Liver (tissue), 9 donors: ENCODE measurements around the gene CNKSR3. TPM values are rescaled to one million over a fixed set of nuclear protein-coding genes. Genes with fewer than 3 reads are reported as not detected.

Experiments
- DNase-seq: peaks from one replicate; pipeline ENCODE4 v3.0.0-alpha.2; 2017; ENCODE audit warnings: low spot score
- H3K27ac ChIP-seq, 2 donors: one replicate each; pipeline ENCODE4 v1.7.0; 2013; ENCODE audit warnings: inconsistent platforms in 2 of 2, low read length in 2 of 2, control low read depth in 1 of 2, low read depth in 1 of 2, mild to moderate bottlenecking in 1 of 2
- H3K27me3 ChIP-seq, 4 donors: one replicate each; pipeline versions ENCODE4 v1.6.1 to v1.7.0; 2013; ENCODE audit warnings: low read length in 3 of 4, inconsistent platforms in 1 of 4, mild to moderate bottlenecking in 1 of 4, moderate library complexity in 1 of 4; ENCODE audit not compliant: control insufficient read depth in 4 of 4, insufficient read depth in 4 of 4
- H3K36me3 ChIP-seq, 4 donors: one replicate each; pipeline versions ENCODE4 v1.6.1 to v1.7.0; 2013; ENCODE audit warnings: low read length in 3 of 4, mild to moderate bottlenecking in 3 of 4, low read depth in 1 of 4, moderate library complexity in 1 of 4; ENCODE audit not compliant: control insufficient read depth in 4 of 4, insufficient read depth in 3 of 4
- H3K4me1 ChIP-seq, 4 donors: one replicate each; pipeline versions ENCODE4 v1.6.1 to v1.7.0; 2013; ENCODE audit warnings: low read length in 3 of 4, mild to moderate bottlenecking in 3 of 4, moderate library complexity in 1 of 4; ENCODE audit not compliant: control insufficient read depth in 4 of 4, insufficient read depth in 4 of 4
- H3K4me3 ChIP-seq, 3 donors: one replicate each; pipeline versions ENCODE4 v1.6.1 to v1.7.0; 2013; ENCODE audit warnings: low read length in 3 of 3, control low read depth in 1 of 3, low read depth in 1 of 3, mild to moderate bottlenecking in 1 of 3
- H3K9ac ChIP-seq, 2 donors: one replicate each; pipeline ENCODE4 v1.7.0; 2013; ENCODE audit warnings: low read length in 2 of 2, mild to moderate bottlenecking in 2 of 2, moderate library complexity in 2 of 2, control low read depth in 1 of 2, low read depth in 1 of 2
- H3K9me3 ChIP-seq, 4 donors: one replicate each; pipeline versions ENCODE4 v1.6.1 to v1.7.0; 2013; ENCODE audit warnings: low read length in 3 of 4; ENCODE audit not compliant: control insufficient read depth in 4 of 4
- EGR1 ChIP-seq, 2 donors: IDR thresholded peaks; 2 replicates each; pipeline ENCODE4 v1.6.1; 2016 to 2018; ENCODE audit warnings: antibody characterized with exemption in 2 of 2, low read depth in 2 of 2
- FOXA1 ChIP-seq: IDR thresholded peaks from 2 replicates; pipeline ENCODE4 v1.6.1; 2016; ENCODE audit warnings: antibody characterized with exemption
- FOXA2 ChIP-seq: IDR thresholded peaks from 2 replicates; pipeline ENCODE4 v1.6.1; 2016; ENCODE audit warnings: antibody characterized with exemption
- GABPA ChIP-seq, 2 donors: IDR thresholded peaks in 1 of 2; conservative IDR thresholded peaks in 1 of 2; 2 replicates each; pipeline ENCODE4 v1.6.1; 2016; ENCODE audit warnings: antibody characterized with exemption in 2 of 2, mild to moderate bottlenecking in 1 of 2, moderate library complexity in 1 of 2
- HNF4A ChIP-seq, 2 donors: conservative IDR thresholded peaks; 2 replicates each; pipeline ENCODE4 v1.6.1; 2016; ENCODE audit warnings: antibody characterized with exemption in 2 of 2, mild to moderate bottlenecking in 2 of 2
- HNF4G ChIP-seq: IDR thresholded peaks from 2 replicates; pipeline ENCODE4 v1.6.1; 2016; ENCODE audit warnings: antibody characterized with exemption
- JUND ChIP-seq, 2 donors: IDR thresholded peaks; 2 replicates each; pipeline ENCODE4 v1.6.1; 2016; ENCODE audit warnings: antibody characterized with exemption in 2 of 2
- NR2F2 ChIP-seq: IDR thresholded peaks from 2 replicates; pipeline ENCODE4 v1.6.1; 2016; ENCODE audit warnings: antibody characterized with exemption
- RAD21 ChIP-seq, 2 donors: IDR thresholded peaks; 2 replicates each; pipeline ENCODE4 v1.6.1; 2016; ENCODE audit warnings: antibody characterized with exemption in 2 of 2, mild to moderate bottlenecking in 2 of 2
- RXRA ChIP-seq, 2 donors: IDR thresholded peaks; 2 replicates each; pipeline ENCODE4 v1.6.1; 2017 to 2018; ENCODE audit warnings: antibody characterized with exemption in 2 of 2, mild to moderate bottlenecking in 1 of 2
- SP1 ChIP-seq: IDR thresholded peaks from 2 replicates; pipeline ENCODE4 v1.6.1; 2018; ENCODE audit warnings: antibody characterized with exemption, mild to moderate bottlenecking
- TAF1 ChIP-seq: conservative IDR thresholded peaks from 2 replicates; pipeline ENCODE4 v1.6.1; 2016; ENCODE audit warnings: antibody characterized with exemption, mild to moderate bottlenecking
- YY1 ChIP-seq: IDR thresholded peaks from 2 replicates; pipeline ENCODE4 v1.6.1; 2016; ENCODE audit warnings: antibody characterized with exemption, mild to moderate bottlenecking
- WGBS: extraction: QIAGEN DNeasy Blood & Tissue Kit; methylation state at CpG from one replicate; pipeline ENCODE4 v1.1.7; 2013; 5-methylcytosine and 5-hydroxymethylcytosine counted together
- polyA plus RNA-seq, 2 donors: library from polyadenylated mRNA; stranded (reverse) in 1 of 2; unstranded in 1 of 2; fragments of 200-250 nt in 1 of 2; fragments of >200 nt in 1 of 2; fragmentation: Nextera tagmentation in 1 of 2; extraction: Ambion mirVana in 1 of 2; gene quantifications; one replicate each; pipeline versions ENCODE4 v1.2.1 to v1.2.3, GENCODE V29; 2013 to 2015
- total RNA-seq, 2 donors: library from RNA; depleted of rRNA; stranded (reverse); fragments of >200 nt; gene quantifications; one replicate each; pipeline ENCODE4 v1.2.3, GENCODE V29; 2014
- TF ChIP-seq, protein P1 (sequence below): IDR thresholded peaks from 2 replicates; pipeline ENCODE4 v1.6.1; 2016; ENCODE audit warnings: antibody characterized with exemption
- TF ChIP-seq, protein P2 (sequence below): IDR thresholded peaks from 2 replicates; pipeline ENCODE4 v1.6.1; 2016; ENCODE audit warnings: antibody characterized with exemption
- TF ChIP-seq, protein P3 (sequence below): IDR thresholded peaks from 2 replicates; pipeline ENCODE4 v1.6.1; 2016; ENCODE audit warnings: antibody characterized with exemption, mild to moderate bottlenecking
- TF ChIP-seq, protein P4 (sequence below): IDR thresholded peaks from 2 replicates; pipeline ENCODE4 v1.6.1; 2016; ENCODE audit warnings: antibody characterized with exemption
- TF ChIP-seq, protein P5 (sequence below): fragments of 150-350 bp; IDR thresholded peaks from 2 replicates; pipeline ENCODE4 v1.5.1; 2017; ENCODE audit warnings: improper control_type of control experiment, low read depth, low read length; ENCODE audit not compliant: missing input control
- donor health status: healthy.
- donor health status: healthy.
- donor health status: healthy.
- donor health status: healthy.
- donor health status: healthy.

Gene CNKSR3
- total and polyA plus RNA-seq, 4 donors, result 6.4 to 22.7 (median 15.0) TPM

DNA sequence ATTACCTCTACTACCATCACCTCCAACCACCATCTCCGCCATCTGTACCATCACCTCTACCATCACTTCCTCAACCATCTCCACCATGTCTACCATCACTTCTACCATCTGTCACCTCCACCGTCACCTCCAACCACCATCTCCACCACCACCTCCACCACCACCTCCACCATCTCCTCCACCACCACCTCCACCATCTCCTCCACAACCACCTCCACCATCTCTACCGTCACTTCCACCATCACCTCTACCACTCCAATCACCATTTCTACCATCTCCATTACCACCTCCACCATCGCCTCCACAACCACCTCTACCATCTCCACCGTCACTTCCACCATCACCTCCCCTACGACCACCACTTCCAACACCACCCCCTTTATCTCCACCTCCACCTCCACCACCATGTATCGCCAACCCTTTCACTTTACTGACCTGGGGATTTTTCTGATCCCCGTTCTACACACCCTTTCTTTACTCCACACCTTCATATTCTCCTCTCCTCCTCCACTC lies 156.2 kb downstream of the CNKSR3 start:
- 92% methylated on average over 8 of the region's 8 CpGs for WGBS
- no peaks in the 10 kb centered on the region for H3K4me1 ChIP-seq
- H3K9ac ChIP-seq, result no peak overlapping the region
- no peaks in the 10 kb centered on the region for H3K9me3 ChIP-seq
- H3K27me3 ChIP-seq, result no peaks in the 10 kb centered on the region
- H3K4me3 ChIP-seq, result no peak overlapping the region
- no peaks in the 10 kb centered on the region for H3K36me3 ChIP-seq
- H3K27ac ChIP-seq, result peak overlapping the region in 1 of 2 donors; percentile 15
- DNase-seq, result no peak
- no peak for TF ChIP-seq FOXA1
- no peak for TF ChIP-seq HNF4A (conservative IDR thresholded peaks at IDR 0.05)
- no peak for TF ChIP-seq SP1
- TF ChIP-seq, protein P1, sequence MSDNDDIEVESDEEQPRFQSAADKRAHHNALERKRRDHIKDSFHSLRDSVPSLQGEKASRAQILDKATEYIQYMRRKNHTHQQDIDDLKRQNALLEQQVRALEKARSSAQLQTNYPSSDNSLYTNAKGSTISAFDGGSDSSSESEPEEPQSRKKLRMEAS, result no peak
- TF ChIP-seq FOXA2, result no peak
- no peak for TF ChIP-seq JUND (IDR thresholded peaks at IDR 0.05)
- TF ChIP-seq, protein P2, sequence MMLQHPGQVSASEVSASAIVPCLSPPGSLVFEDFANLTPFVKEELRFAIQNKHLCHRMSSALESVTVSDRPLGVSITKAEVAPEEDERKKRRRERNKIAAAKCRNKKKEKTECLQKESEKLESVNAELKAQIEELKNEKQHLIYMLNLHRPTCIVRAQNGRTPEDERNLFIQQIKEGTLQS, result no peak
- TF ChIP-seq HNF4G, result no peak
- TF ChIP-seq GABPA (IDR thresholded peaks at IDR 0.05 in 1 of 2, conservative IDR thresholded peaks at IDR 0.05 in 1 of 2), result no peak
- no peak for TF ChIP-seq YY1
- no peak for TF ChIP-seq EGR1 (IDR thresholded peaks at IDR 0.05; ENCODE audit: low read depth in 2 of 2)
- TF ChIP-seq RXRA (IDR thresholded peaks at IDR 0.05), result no peak
- TF ChIP-seq, protein P3, sequence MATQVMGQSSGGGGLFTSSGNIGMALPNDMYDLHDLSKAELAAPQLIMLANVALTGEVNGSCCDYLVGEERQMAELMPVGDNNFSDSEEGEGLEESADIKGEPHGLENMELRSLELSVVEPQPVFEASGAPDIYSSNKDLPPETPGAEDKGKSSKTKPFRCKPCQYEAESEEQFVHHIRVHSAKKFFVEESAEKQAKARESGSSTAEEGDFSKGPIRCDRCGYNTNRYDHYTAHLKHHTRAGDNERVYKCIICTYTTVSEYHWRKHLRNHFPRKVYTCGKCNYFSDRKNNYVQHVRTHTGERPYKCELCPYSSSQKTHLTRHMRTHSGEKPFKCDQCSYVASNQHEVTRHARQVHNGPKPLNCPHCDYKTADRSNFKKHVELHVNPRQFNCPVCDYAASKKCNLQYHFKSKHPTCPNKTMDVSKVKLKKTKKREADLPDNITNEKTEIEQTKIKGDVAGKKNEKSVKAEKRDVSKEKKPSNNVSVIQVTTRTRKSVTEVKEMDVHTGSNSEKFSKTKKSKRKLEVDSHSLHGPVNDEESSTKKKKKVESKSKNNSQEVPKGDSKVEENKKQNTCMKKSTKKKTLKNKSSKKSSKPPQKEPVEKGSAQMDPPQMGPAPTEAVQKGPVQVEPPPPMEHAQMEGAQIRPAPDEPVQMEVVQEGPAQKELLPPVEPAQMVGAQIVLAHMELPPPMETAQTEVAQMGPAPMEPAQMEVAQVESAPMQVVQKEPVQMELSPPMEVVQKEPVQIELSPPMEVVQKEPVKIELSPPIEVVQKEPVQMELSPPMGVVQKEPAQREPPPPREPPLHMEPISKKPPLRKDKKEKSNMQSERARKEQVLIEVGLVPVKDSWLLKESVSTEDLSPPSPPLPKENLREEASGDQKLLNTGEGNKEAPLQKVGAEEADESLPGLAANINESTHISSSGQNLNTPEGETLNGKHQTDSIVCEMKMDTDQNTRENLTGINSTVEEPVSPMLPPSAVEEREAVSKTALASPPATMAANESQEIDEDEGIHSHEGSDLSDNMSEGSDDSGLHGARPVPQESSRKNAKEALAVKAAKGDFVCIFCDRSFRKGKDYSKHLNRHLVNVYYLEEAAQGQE, result no peak
- TF ChIP-seq, protein P4, sequence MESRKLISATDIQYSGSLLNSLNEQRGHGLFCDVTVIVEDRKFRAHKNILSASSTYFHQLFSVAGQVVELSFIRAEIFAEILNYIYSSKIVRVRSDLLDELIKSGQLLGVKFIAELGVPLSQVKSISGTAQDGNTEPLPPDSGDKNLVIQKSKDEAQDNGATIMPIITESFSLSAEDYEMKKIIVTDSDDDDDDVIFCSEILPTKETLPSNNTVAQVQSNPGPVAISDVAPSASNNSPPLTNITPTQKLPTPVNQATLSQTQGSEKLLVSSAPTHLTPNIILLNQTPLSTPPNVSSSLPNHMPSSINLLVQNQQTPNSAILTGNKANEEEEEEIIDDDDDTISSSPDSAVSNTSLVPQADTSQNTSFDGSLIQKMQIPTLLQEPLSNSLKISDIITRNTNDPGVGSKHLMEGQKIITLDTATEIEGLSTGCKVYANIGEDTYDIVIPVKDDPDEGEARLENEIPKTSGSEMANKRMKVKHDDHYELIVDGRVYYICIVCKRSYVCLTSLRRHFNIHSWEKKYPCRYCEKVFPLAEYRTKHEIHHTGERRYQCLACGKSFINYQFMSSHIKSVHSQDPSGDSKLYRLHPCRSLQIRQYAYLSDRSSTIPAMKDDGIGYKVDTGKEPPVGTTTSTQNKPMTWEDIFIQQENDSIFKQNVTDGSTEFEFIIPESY, result no peak
- no peak for TF ChIP-seq RAD21 (IDR thresholded peaks at IDR 0.05)
- TF ChIP-seq TAF1, result no peak
- TF ChIP-seq, protein P5, sequence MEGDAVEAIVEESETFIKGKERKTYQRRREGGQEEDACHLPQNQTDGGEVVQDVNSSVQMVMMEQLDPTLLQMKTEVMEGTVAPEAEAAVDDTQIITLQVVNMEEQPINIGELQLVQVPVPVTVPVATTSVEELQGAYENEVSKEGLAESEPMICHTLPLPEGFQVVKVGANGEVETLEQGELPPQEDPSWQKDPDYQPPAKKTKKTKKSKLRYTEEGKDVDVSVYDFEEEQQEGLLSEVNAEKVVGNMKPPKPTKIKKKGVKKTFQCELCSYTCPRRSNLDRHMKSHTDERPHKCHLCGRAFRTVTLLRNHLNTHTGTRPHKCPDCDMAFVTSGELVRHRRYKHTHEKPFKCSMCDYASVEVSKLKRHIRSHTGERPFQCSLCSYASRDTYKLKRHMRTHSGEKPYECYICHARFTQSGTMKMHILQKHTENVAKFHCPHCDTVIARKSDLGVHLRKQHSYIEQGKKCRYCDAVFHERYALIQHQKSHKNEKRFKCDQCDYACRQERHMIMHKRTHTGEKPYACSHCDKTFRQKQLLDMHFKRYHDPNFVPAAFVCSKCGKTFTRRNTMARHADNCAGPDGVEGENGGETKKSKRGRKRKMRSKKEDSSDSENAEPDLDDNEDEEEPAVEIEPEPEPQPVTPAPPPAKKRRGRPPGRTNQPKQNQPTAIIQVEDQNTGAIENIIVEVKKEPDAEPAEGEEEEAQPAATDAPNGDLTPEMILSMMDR, result no peak
- no peak for TF ChIP-seq NR2F2
